GM19193 (cell line): ENCODE results near the gene EIF3A.

Source experiments
- POLR2A ChIP-seq: IDR thresholded peaks from 4 replicates; pipeline ENCODE4 v1.6.1; 2011; ENCODE audit not compliant: insufficient read depth, insufficient read length; ENCODE audit errors: extremely low read depth

Gene EIF3A

GRCh38 chr10:119080521-119081259, at the start of gene EIF3A:
Gene EIF3A (minus strand): TSS chr10:119080817. CDS start chr10:119080676, 141 bp downstream.
- peak; percentile 98 for TF ChIP-seq POLR2A

- no peak for TF ChIP-seq POLR2A
These were observed 49.1 kb upstream of the EIF3A start for GRCh38 chr10:119129721-119130120.

- no peak for TF ChIP-seq POLR2A
These were observed 45.3 kb upstream of the EIF3A start for GRCh38 chr10:119125942-119126341.

- TF ChIP-seq POLR2A, result no peak
These were observed 40.3 kb upstream of the EIF3A start for GRCh38 chr10:119120875-119121274.

- no peak for TF ChIP-seq POLR2A
These were observed 39.8 kb upstream of the EIF3A start for GRCh38 chr10:119120413-119120867.

- TF ChIP-seq POLR2A, result no peak
These were observed 38.8 kb upstream of the EIF3A start for GRCh38 chr10:119119400-119119799.

GRCh38 chr10:119118231-119118630, 37.6 kb upstream of the EIF3A start:
- TF ChIP-seq POLR2A, result no peak

- TF ChIP-seq POLR2A, result no peak
These were observed 35.8 kb upstream of the EIF3A start for GRCh38 chr10:119116326-119116951.

GRCh38 chr10:119115926-119116325, 35.3 kb upstream of the EIF3A start:
- TF ChIP-seq POLR2A, result no peak

- TF ChIP-seq POLR2A, result no peak
These were observed 33.4 kb upstream of the EIF3A start for GRCh38 chr10:119113751-119114732.

- no peak for TF ChIP-seq POLR2A
These were observed 31.4 kb upstream of the EIF3A start for GRCh38 chr10:119112056-119112455.

- no peak for TF ChIP-seq POLR2A
These were observed 24.5 kb upstream of the EIF3A start for GRCh38 chr10:119105155-119105554.

GRCh38 chr10:119104654-119105015, 24.0 kb upstream of the EIF3A start:
- TF ChIP-seq POLR2A, result no peak

GRCh38 chr10:119103903-119104653, 23.5 kb upstream of the EIF3A start, which contains the start of gene DENND10:
Gene DENND10 (plus strand): TSS chr10:119104113. CDS start chr10:119104143, 30 bp downstream.
- peak; percentile 81 for TF ChIP-seq POLR2A
